PC-3 (cell line): ENCODE results near the gene ZBTB21. TPM values are rescaled to one million over a fixed set of nuclear protein-coding genes. Genes with fewer than 3 reads are reported as not detected.

Experiments used
- ATAC-seq: fragments of 200-7000 bp; cut with Tn5 transposase; 2 replicates; pipeline ENCODE4 v1.9.1; 2020; ENCODE audit warnings: mild to moderate bottlenecking, moderate library complexity
- Bru-seq: library from RNA; stranded (reverse); fragments of 400-500 nt; gene quantifications from one replicate; lab custom pipeline; 2021; lab: Mats Ljungman, UMichigan
- BruChase-seq, 2 experiments: library from RNA; stranded (reverse); fragments of 400-500 nt; gene quantifications; one replicate each; lab custom pipeline; 2021; lab: Mats Ljungman, UMichigan
- BruUV-seq: library from RNA; stranded (reverse); fragments of 400-500 nt; replicated peaks from 2 replicates; lab custom pipeline; 2021; lab: Mats Ljungman, UMichigan
- CTCF ChIA-PET: fragments of 300-600 bp; sonication (Branson Sonifier 250); formaldehyde crosslinking; loops from one replicate; lab custom pipeline; 2022; ENCODE audit warnings: antibody characterized with exemption; lab: Charles Lee
- POLR2A ChIA-PET: fragments of 300-600 bp; sonication (Branson Sonifier 250); formaldehyde crosslinking; loops from one replicate; lab custom pipeline; 2022; ENCODE audit warnings: antibody characterized with exemption; ENCODE audit not compliant: unreplicated experiment; lab: Charles Lee
- DNase-seq: peaks from one replicate; pipeline ENCODE4 v3.0.0-alpha.2; 2015
- H2AFZ ChIP-seq: fragments of 300-600 bp; sonication (generic); 2 replicates; pipeline ENCODE4 v1.6.0; 2016; ENCODE audit warnings: antibody characterized with exemption, low read length
- H3F3A ChIP-seq: fragments of 300-600 bp; sonication (generic); one replicate; pipeline ENCODE4 v1.6.0; 2017; ENCODE audit warnings: antibody characterized with exemption, low read length, control low read depth, mild to moderate bottlenecking; ENCODE audit not compliant: unreplicated experiment
- H3K27ac ChIP-seq: fragments of 300-600 bp; sonication (generic); 2 replicates; pipeline ENCODE4 v1.5.1; 2016; ENCODE audit warnings: mild to moderate bottlenecking, low read length
- H3K27me3 ChIP-seq: fragments of 300-600 bp; sonication (generic); 2 replicates; pipeline ENCODE4 v1.6.1; 2016; ENCODE audit warnings: low read length, mixed read lengths
- H3K36me3 ChIP-seq: fragments of 300-600 bp; sonication (generic); 2 replicates; pipeline ENCODE4 v1.6.1; 2016; ENCODE audit warnings: low read depth, mixed run types, low read length, mixed read lengths
- H3K4me1 ChIP-seq: fragments of 300-600 bp; sonication (generic); 2 replicates; pipeline ENCODE4 v1.5.1; 2016; ENCODE audit warnings: low read length; ENCODE audit not compliant: insufficient read depth
- H3K4me2 ChIP-seq: fragments of 300-600 bp; sonication (generic); 2 replicates; pipeline ENCODE4 v1.6.0; 2016; ENCODE audit warnings: low read length
- H3K4me3 ChIP-seq: fragments of 300-600 bp; sonication (generic); 2 replicates; pipeline ENCODE4 v1.5.1; 2016; ENCODE audit warnings: mild to moderate bottlenecking, low read length, mixed read lengths
- H3K79me2 ChIP-seq: fragments of 300-600 bp; sonication (generic); 2 replicates; pipeline ENCODE4 v1.6.1; 2017; ENCODE audit warnings: low read length, mixed read lengths
- H3K9ac ChIP-seq: fragments of 300-600 bp; sonication (generic); 2 replicates; pipeline ENCODE4 v1.6.0; 2016; ENCODE audit warnings: mild to moderate bottlenecking, low read length
- H3K9me2 ChIP-seq: fragments of 300-600 bp; sonication (generic); replicated peaks from 2 replicates; pipeline ENCODE4 v1.6.1; 2016; ENCODE audit warnings: mixed run types, low read length, mixed read lengths
- H3K9me3 ChIP-seq: fragments of 300-600 bp; sonication (generic); 2 replicates; pipeline ENCODE4 v1.6.1; 2016; ENCODE audit warnings: low read length, mixed read lengths
- H4K20me1 ChIP-seq: fragments of 300-600 bp; sonication (generic); 2 replicates; pipeline ENCODE4 v1.6.1; 2016; ENCODE audit warnings: low read length, mixed read lengths
- CTCF ChIP-seq: fragments of 300-600 bp; sonication (generic); conservative IDR thresholded peaks from 2 replicates; pipeline ENCODE4 v1.5.1; 2017; ENCODE audit warnings: antibody characterized with exemption, low read depth, mild to moderate bottlenecking, low read length
- EZH2 ChIP-seq: fragments of 300-600 bp; sonication (generic); IDR thresholded peaks from one replicate; pipeline ENCODE4 v1.6.1; 2017; ENCODE audit warnings: antibody characterized with exemption, mild to moderate bottlenecking, low read length; ENCODE audit not compliant: unreplicated experiment
- EZH2phosphoT487 ChIP-seq: fragments of 300-600 bp; sonication (generic); IDR thresholded peaks from 2 replicates; pipeline ENCODE4 v1.6.1; 2018; ENCODE audit warnings: mild to moderate bottlenecking, antibody characterized with exemption, low read length, borderline replicate concordance
- intact Hi-C: fragments of 100-400 bp; cut with micrococcal nuclease; formaldehyde crosslinking; loops from 2 replicates; pipeline ENCODE4 v1.9.0; 2023
- long read RNA-seq: library from polyadenylated mRNA; unstranded; transcript quantifications from one replicate; pipeline ENCODE4 v2.0.0, GENCODE V29; 2021; ENCODE audit not compliant: unreplicated experiment
- total RNA-seq: library from RNA; depleted of rRNA; stranded (reverse); fragments of >200 nt; gene quantifications from 2 replicates; pipeline ENCODE4 v1.2.3, GENCODE V29; 2014; rRNA removed

The ZBTB21 gene
- total RNA-seq: 8.1 and 9.2 TPM in 2 replicates
- Bru-seq, nascent RNA: percentile 87 among the genes with signal in this experiment
- percentile 88 among the genes with signal in this experiment for BruChase-seq, experiment 1, labeled RNA remaining after a 6-hour chase
- BruChase-seq, experiment 2, labeled RNA remaining after a 2-hour chase: percentile 92 among the genes with signal in this experiment
- long read RNA-seq, full-length matches to known transcripts: 4 of 16 reads
- long read RNA-seq, partial matches to known transcripts: 12 of 16 reads
- long read RNA-seq, other reads (novel, unspliced or antisense): 0 of 16 reads

GRCh38 chr21:42009831-42010506 is at the start of gene ZBTB21:
TSS of gene ZBTB21 (minus strand) at chr21:42010360. CDS start at chr21:41994095, 16,265 bp downstream.
- Histone ChIP-seq H3K9me2 (no peaks in the 10 kb centered on the region), H4K20me1 (no peaks in the 10 kb centered on the region), H3K9ac (peak within 1 kb of the TSS; percentile 94), H3K27me3 (no peaks in the 10 kb centered on the region), H3K4me2 (peak within 1 kb of the TSS; percentile 89), H3K27ac (peak within 1 kb of the TSS; percentile 80), H3K36me3 (no peaks in the 10 kb centered on the region; the same call in 1 of the 2 replicates), H2AFZ (peak within 1 kb of the TSS; percentile 75), H3K79me2 (peaks cover 54% of the 10 kb centered on the region), H3K4me3 (peak within 1 kb of the TSS; percentile 80), H3K4me1 (peaks cover 25% of the 10 kb centered on the region), H3F3A (no peaks in the 10 kb centered on the region), H3K9me3 (no peaks in the 10 kb centered on the region)
- peak; percentile 99 for DNase-seq
- intact Hi-C loops: loop anchor here (2.0 kb wide), 1 partner anchor 47 kb away; no protein-coding TSS in a partner anchor
- ATAC-seq: peak; percentile 84
- ChIA-PET POLR2A (interaction anchor here (0.6 to 0.8 kb wide), 3 partner anchors 38 to 210 kb away, joined by 3 to 5 read pairs (median 4); no protein-coding TSS in a partner anchor), CTCF (interaction anchor here (0.5 to 0.7 kb wide), 2 partner anchors 88 to 721 kb away, joined by 3 to 4 read pairs; no protein-coding TSS in a partner anchor)
- no peak for TF ChIP-seq EZH2phosphoT487
- no peak for TF ChIP-seq EZH2
- no peak for TF ChIP-seq CTCF
- no TSS peak for BruUV-seq

GRCh38 chr21:42059721-42060120 is 49.6 kb upstream of the ZBTB21 start:
- Histone ChIP-seq H3K27me3 (no peaks in the 10 kb centered on the region), H2AFZ (no peak overlapping the region), H3K9me3 (no peaks in the 10 kb centered on the region), H3K4me2 (no peak overlapping the region), H3F3A (peaks cover 5% of the 10 kb centered on the region), H3K79me2 (no peaks in the 10 kb centered on the region), H3K9me2 (no peaks in the 10 kb centered on the region), H4K20me1 (no peaks in the 10 kb centered on the region), H3K4me3 (no peak overlapping the region), H3K36me3 (no peaks in the 10 kb centered on the region), H3K4me1 (peaks cover 32% of the 10 kb centered on the region), H3K27ac (no peak overlapping the region), H3K9ac (no peak overlapping the region)
- POLR2A ChIA-PET: no interaction called here
- intact Hi-C loops: no loop called here
- TF ChIP-seq EZH2phosphoT487 (no peak), CTCF (no peak)
- BruUV-seq: no TSS peak
- no peak for DNase-seq
- CTCF ChIA-PET: no interaction called here
- ATAC-seq: no peak
